ENCODE measurements around the gene GPR84. TPM values are rescaled to one million over a fixed set of nuclear protein-coding genes. Genes with fewer than 3 reads are reported as not detected.
A peak's percentile ranks its signal among the peaks of the same experiment; 100 is the strongest.

Gene GPR84
- total and polyA plus RNA-seq, 2 of the 8 experiments (the other 6 are each of a cell fraction or from before 2014, with no cell fraction given), result 0.09 TPM; not detected in 1

GRCh38 chr12:54390668-54391551, 26.6 kb upstream of the GPR84 start:
- Histone ChIP-seq H2BK20ac (ENCODE audit: low read length) (no peak overlapping the region), H3K36me3 (ENCODE audit: control insufficient read depth in 2 of 4, insufficient read depth in 4 of 4, low read length in 3 of 4) (no peaks in the 10 kb centered on the region; a peak in 1 of 8 replicates), H4K5ac (ENCODE audit: insufficient read length, low read depth, low read length) (peak overlapping the region; percentile 69), H4K20me1 (replicated peaks in 1 of 2; ENCODE audit: control insufficient read depth in 1 of 2, insufficient read depth in 2 of 2, low read length in 2 of 2) (peaks cover 0 to 4% of the 10 kb centered on the region in 2 experiments), H3K4me2 (ENCODE audit: insufficient read depth in 1 of 2, low read depth in 2 of 2, low read length in 2 of 2) (peak overlapping the region; percentile 76 to 87), H2AK5ac (ENCODE audit: low read depth, low read length) (no peak overlapping the region), H3K9me3 (ENCODE audit: insufficient read depth in 2 of 2, low read depth in 1 of 2, low read length in 1 of 2) (no peaks in the 10 kb centered on the region), H3K4me1 (replicated peaks in 1 of 4; ENCODE audit: control insufficient read depth in 3 of 4, insufficient read depth in 4 of 4, low read length in 3 of 4) (peaks cover 38 to 57% (median 47%) of the 10 kb centered on the region in 4 experiments), H3K56ac (replicated peaks; ENCODE audit: insufficient read length, low read depth, low read length) (peak overlapping the region; percentile 42), H3K4ac (replicated peaks; ENCODE audit: insufficient read length, low read depth, low read length) (no peak overlapping the region), H3K27me3 (replicated peaks in 1 of 4; ENCODE audit: control insufficient read depth in 3 of 4, extremely low read depth in 1 of 4, insufficient read depth in 3 of 4, low read length in 3 of 4) (peaks cover 0 to 4% (median 0%) of the 10 kb centered on the region in 4 experiments; a peak in 2 of 7 replicates), H3K4me3 (ENCODE audit: extremely low read depth in 1 of 4, insufficient read depth in 2 of 4, low read depth in 3 of 4, low read length in 4 of 4) (peak overlapping the region; percentile 57 to 96 (median 69)), H2BK12ac (ENCODE audit: low read depth, low read length) (peak overlapping the region; percentile 95; the same call in 1 of the 2 replicates), H3K27ac (ENCODE audit: low read depth, low read length) (no peak overlapping the region), H3K23ac (ENCODE audit: insufficient read length) (no peak overlapping the region), H2BK5ac (ENCODE audit: low read depth, low read length) (peak overlapping the region; percentile 85), H3K18ac (ENCODE audit: extremely low read depth, low read length) (peak overlapping the region; percentile 94), H3K79me1 (ENCODE audit: low read depth, low read length) (0 out of 2 replicates have a peak, but pooled peaks cover 3% of the 10 kb centered on the region), H3K9ac (replicated peaks in 1 of 4; ENCODE audit: extremely low read depth in 1 of 4, low read depth in 3 of 4, low read length in 3 of 4) (no peak overlapping the region; a peak in 1 of 7 replicates), H4K8ac (ENCODE audit: extremely low read depth, insufficient read depth, low read length) (no peak overlapping the region), H2BK120ac (replicated peaks; ENCODE audit: low read depth, low read length) (no peak overlapping the region), H3K79me2 (ENCODE audit: control insufficient read depth in 1 of 2, insufficient read depth in 2 of 2, low read length in 2 of 2) (no peaks in the 10 kb centered on the region), H2BK15ac (ENCODE audit: low read length) (no peak overlapping the region; the same call in 1 of the 2 replicates), H3K14ac (ENCODE audit: insufficient read length) (no peak overlapping the region), H2AFZ (ENCODE audit: low read length) (no peak overlapping the region), H4K91ac (replicated peaks; ENCODE audit: insufficient read length, low read length) (peak overlapping the region; percentile 69), H3K23me2 (ENCODE audit: low read depth, low read length) (peaks cover 14% of the 10 kb centered on the region)
- FAIRE-seq (no peak), DNase-seq (ENCODE audit: low read depth in 1 of 2, low spot score in 2 of 2) (peak in 1 of 2 experiments; percentile 89)
- ChIA-PET POLR2A (ENCODE audit: partially characterized antibody) (interaction anchor here (0.6 to 1.4 kb wide), 5 partner anchors 33 to 1780 kb away, joined by 3 to 4 read pairs (median 3); no protein-coding TSS in a partner anchor), CTCF (ENCODE audit: partially characterized antibody) (interaction anchor here (0.6 to 5.5 kb wide), 13 partner anchors 9 to 1274 kb away, joined by 3 to 110 read pairs (median 4); partner anchors contain the start of gene ZNF385A)
- 2% methylated on average over 23 of the region's 51 CpGs; no CpG with 5 or more reads in 1 of the 2 experiments for WGBS, 2 experiments (ENCODE audit: extremely low coverage in 1 of 2, insufficient coverage in 1 of 2, insufficient read length in 1 of 2, insufficient replicate concordance in 2 of 2, low coverage in 1 of 2, low lambda C conversion rate in 2 of 2, missing lambda C conversion rate in 1 of 2)
- TF ChIP-seq USF2 (IDR thresholded peaks at IDR 0.05; ENCODE audit: low read length) (no peak), HDAC6 (IDR thresholded peaks at IDR 0.05; ENCODE audit: low read depth, low read length) (no peak), PHF8 (conservative IDR thresholded peaks at IDR 0.05; ENCODE audit: low read depth, low read length) (0 out of 2 replicates have a peak, but pooled peaks have one; percentile 30)

Data from H1 (cell line).